Smooth muscle cell (in vitro differentiated cells): ENCODE data around the gene MMD. TPM values are rescaled to one million over a fixed set of nuclear protein-coding genes. Genes with fewer than 3 reads are reported as not detected.
"Not testable (repeated sequence)": the region's sequence is repeated elsewhere in the genome, so short reads cannot be mapped to it uniquely, and the experiment has no call there.

Experiments used
- DNase-seq: peaks from one replicate; lab custom pipeline; 2025; ENCODE audit not compliant: unreplicated experiment; lab: John Stamatoyannopoulos, UW
- H2AFZ ChIP-seq: fragments of 200-600 bp; sonication (generic); 2 replicates; pipeline ENCODE4 v1.6.0; 2016; ENCODE audit warnings: antibody characterized with exemption, low read depth, mild to moderate bottlenecking
- H3F3A ChIP-seq: fragments of 200-600 bp; sonication (generic); 2 replicates; pipeline ENCODE4 v1.6.0; 2017; ENCODE audit warnings: antibody characterized with exemption, low read depth
- H3K27ac ChIP-seq: fragments of 200-600 bp; sonication (generic); 2 replicates; pipeline ENCODE4 v1.5.1; 2016; ENCODE audit warnings: low read depth, mild to moderate bottlenecking
- H3K27me3 ChIP-seq: fragments of 200-600 bp; sonication (generic); 2 replicates; pipeline ENCODE4 v1.6.1; 2016; ENCODE audit warnings: low read depth, mild to moderate bottlenecking
- H3K36me3 ChIP-seq: fragments of 200-600 bp; sonication (generic); 2 replicates; pipeline ENCODE4 v1.5.1; 2016; ENCODE audit warnings: low read depth
- H3K4me1 ChIP-seq: fragments of 200-600 bp; sonication (generic); 2 replicates; pipeline ENCODE4 v1.5.1; 2016; ENCODE audit warnings: low read depth
- H3K4me2 ChIP-seq: fragments of 200-600 bp; sonication (generic); 2 replicates; pipeline ENCODE4 v1.6.0; 2016; ENCODE audit warnings: mild to moderate bottlenecking
- H3K4me3 ChIP-seq: fragments of 200-600 bp; sonication (generic); 2 replicates; pipeline ENCODE4 v1.5.1; 2016; ENCODE audit warnings: mild to moderate bottlenecking
- H3K79me2 ChIP-seq: fragments of 200-600 bp; sonication (generic); 2 replicates; pipeline ENCODE4 v1.6.0; 2016; ENCODE audit warnings: low read depth, mild to moderate bottlenecking
- H3K9ac ChIP-seq: fragments of 200-600 bp; sonication (generic); 2 replicates; pipeline ENCODE4 v1.6.0; 2016; ENCODE audit warnings: low read depth
- H3K9me3 ChIP-seq: fragments of 200-600 bp; sonication (generic); replicated peaks from 2 replicates; pipeline ENCODE4 v1.5.1; 2016; ENCODE audit warnings: low read depth
- H4K20me1 ChIP-seq: fragments of 200-600 bp; sonication (generic); 2 replicates; pipeline ENCODE4 v1.6.0; 2016; ENCODE audit warnings: low read depth
- CTCF ChIP-seq: fragments of 200-600 bp; sonication (generic); IDR thresholded peaks from 2 replicates; pipeline ENCODE4 v1.5.1; 2017; ENCODE audit warnings: borderline replicate concordance, mild to moderate bottlenecking, antibody characterized with exemption; ENCODE audit not compliant: insufficient read depth, poor library complexity, severe bottlenecking
- WGBS: methylation state at CpG from one replicate; pipeline ENCODE4 v1.1.7; 2016; ENCODE audit warnings: low lambda C conversion rate; 5-methylcytosine and 5-hydroxymethylcytosine counted together
- polyA plus RNA-seq: library from polyadenylated mRNA; unstranded; fragments of >200 nt; fragmentation: Nextera tagmentation; extraction: Ambion mirVana; gene quantifications from 2 replicates; pipeline ENCODE4 v1.2.1, GENCODE V29; 2016
- total RNA-seq: library from RNA; depleted of rRNA; stranded (reverse); fragments of >200 nt; gene quantifications from 2 replicates; pipeline ENCODE4 v1.2.3, GENCODE V29; 2014

The MMD gene
- total and polyA plus RNA-seq, 2 experiments from 2014 or later = 18.0 to 19.6 TPM

DNA sequence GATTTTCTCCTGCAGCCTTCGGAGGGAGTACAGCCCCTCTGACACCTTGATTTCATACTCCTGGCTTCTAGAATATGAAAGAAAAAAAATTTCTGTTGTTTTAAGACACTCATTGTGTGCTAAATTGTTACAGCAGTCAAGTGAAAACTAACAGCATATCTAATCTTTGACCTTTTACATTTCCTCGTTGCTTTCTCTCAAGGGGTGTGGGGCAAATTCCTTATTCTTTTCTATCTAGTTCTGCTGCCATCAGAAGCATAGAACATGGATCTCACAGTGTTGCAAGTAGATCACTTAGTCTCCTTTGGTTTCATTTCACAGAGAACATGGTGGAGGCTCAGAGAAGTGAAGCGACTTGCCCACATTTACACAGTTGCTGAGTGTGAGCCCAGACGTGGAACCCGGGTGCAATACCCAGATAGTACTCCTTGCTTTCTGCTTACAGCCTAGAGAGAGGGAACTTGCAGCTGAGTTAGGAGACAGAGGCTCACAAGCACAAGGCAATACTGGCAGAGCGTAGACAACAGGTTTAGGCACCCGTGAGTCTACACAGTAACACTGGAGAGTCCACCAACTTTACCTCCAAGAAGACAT, 28.7 kb upstream of the MMD start:
- Histone ChIP-seq H3K36me3 (no peaks in the 10 kb centered on the region), H2AFZ (no peak overlapping the region), H3K79me2 (no peaks in the 10 kb centered on the region), H3K27ac (no peak overlapping the region), H3K4me2 (no peak overlapping the region), H3F3A (peaks cover 21% of the 10 kb centered on the region), H3K4me3 (no peak overlapping the region), H4K20me1 (no peaks in the 10 kb centered on the region), H3K4me1 (peaks cover under 1% of the 10 kb centered on the region), H3K9me3 (no peaks in the 10 kb centered on the region), H3K9ac (no peak overlapping the region), H3K27me3 (no peaks in the 10 kb centered on the region)
- WGBS = 90% methylated on average over 7 of the region's 7 CpGs
- no peak for DNase-seq
- TF ChIP-seq CTCF = no peak

GRCh38 chr17:55448681-55449080, 27.0 kb upstream of the MMD start:
- H3K4me2 ChIP-seq = peak overlapping the region; percentile 54

DNA sequence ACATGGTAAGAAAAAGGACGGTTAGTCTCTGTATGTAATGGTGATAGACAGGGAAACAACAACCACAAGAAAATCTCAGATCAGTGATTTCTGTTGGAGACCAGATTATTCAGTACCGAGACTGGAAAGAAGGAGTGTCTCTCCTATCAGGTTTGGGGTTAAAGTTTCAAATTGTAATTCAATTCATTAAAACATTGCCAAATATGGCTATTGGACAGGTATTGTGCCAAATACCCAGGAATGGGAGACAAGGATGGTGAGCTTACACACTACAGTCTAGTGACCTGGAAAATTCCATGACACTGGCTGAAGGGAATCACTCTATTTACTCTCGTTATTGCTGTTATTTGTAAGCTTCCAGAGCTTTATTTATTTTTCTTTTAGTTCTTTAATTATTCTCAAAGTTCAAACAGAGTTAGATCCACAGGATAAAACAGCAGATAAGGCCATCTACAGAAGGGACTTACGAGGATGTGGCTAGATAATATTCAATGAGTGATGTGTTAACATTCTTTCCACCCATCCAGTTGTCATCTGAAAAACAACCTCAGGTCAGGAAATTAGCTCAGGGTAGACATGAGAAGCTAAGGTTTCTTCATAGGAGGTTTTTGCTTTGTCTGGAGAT, 25.1 kb upstream of the MMD start:
- Histone ChIP-seq H3K9ac (no peak overlapping the region), H4K20me1 (no peaks in the 10 kb centered on the region), H3K79me2 (no peaks in the 10 kb centered on the region), H3K36me3 (no peaks in the 10 kb centered on the region), H2AFZ (peak overlapping the region; percentile 44), H3K4me2 (no peak overlapping the region), H3F3A (peaks cover 13% of the 10 kb centered on the region), H3K9me3 (no peaks in the 10 kb centered on the region), H3K27me3 (no peaks in the 10 kb centered on the region), H3K4me1 (peaks cover 16% of the 10 kb centered on the region), H3K27ac (no peak overlapping the region), H3K4me3 (no peak overlapping the region)
- WGBS = 40% methylated on average over 4 of the region's 4 CpGs
- TF ChIP-seq CTCF = no peak
- no peak for DNase-seq

More at GRCh38 chr17:55448681-55449080, 27.0 kb upstream of the MMD start:
- Histone ChIP-seq H3K9ac (no peak overlapping the region), H3K4me1 (peaks cover 8% of the 10 kb centered on the region), H3K27ac (peak overlapping the region; percentile 41), H3K9me3 (no peaks in the 10 kb centered on the region), H3K27me3 (no peaks in the 10 kb centered on the region), H2AFZ (peak overlapping the region; percentile 48), H4K20me1 (no peaks in the 10 kb centered on the region), H3F3A (peaks cover 18% of the 10 kb centered on the region), H3K4me3 (no peak overlapping the region), H3K79me2 (no peaks in the 10 kb centered on the region), H3K36me3 (no peaks in the 10 kb centered on the region)
- WGBS = 20% methylated on average over 4 of the region's 4 CpGs
- no peak for DNase-seq
- TF ChIP-seq CTCF = no peak

GRCh38 chr17:55446004-55446403, 24.4 kb upstream of the MMD start:
- not testable (repeated sequence) for DNase-seq, H3K9ac ChIP-seq, H3K79me2 ChIP-seq, H3K27me3 ChIP-seq, H3K4me2 ChIP-seq, H3K27ac ChIP-seq, H3K4me3 ChIP-seq, H4K20me1 ChIP-seq, H3K36me3 ChIP-seq, H3K9me3 ChIP-seq
- H2AFZ ChIP-seq = peak overlapping the region; percentile 44
- H3F3A ChIP-seq = peaks cover 13% of the 10 kb centered on the region
- whole genome bisulfite sequencing = 98% methylated on average over 4 of the region's 4 CpGs
- H3K4me1 ChIP-seq = peaks cover 16% of the 10 kb centered on the region
